A673 (cell line): ENCODE results near the gene GRHL3. TPM values are rescaled to one million over a fixed set of nuclear protein-coding genes. Genes with fewer than 3 reads are reported as not detected.

Source experiments
- BruUV-seq: library from RNA; stranded (reverse); fragments of 400-500 nt; replicated peaks from 2 replicates; lab custom pipeline; 2021; lab: Mats Ljungman, UMichigan
- CTCF ChIA-PET: fragments of 300-600 bp; sonication (Branson Sonifier 250); formaldehyde crosslinking; loops from one replicate; lab custom pipeline; 2022; ENCODE audit warnings: antibody characterized with exemption; lab: Charles Lee
- POLR2A ChIA-PET: fragments of 300-600 bp; sonication (Branson Sonifier 250); formaldehyde crosslinking; loops from one replicate; lab custom pipeline; 2022; ENCODE audit warnings: antibody characterized with exemption; ENCODE audit not compliant: low non-redundant PET; lab: Charles Lee
- DNase-seq: peaks from one replicate; pipeline ENCODE4 v3.0.0-alpha.2; 2015; ENCODE audit warnings: low spot score
- H3K27ac ChIP-seq: fragments of 200-600 bp; sonication (generic); 2 replicates; pipeline ENCODE4 v1.5.1; 2016; ENCODE audit warnings: mixed run types, low read depth, mild to moderate bottlenecking, mixed read lengths, antibody characterized with exemption, low read length; ENCODE audit not compliant: poor library complexity, severe bottlenecking
- H3K27me3 ChIP-seq: fragments of 200-600 bp; sonication (generic); replicated peaks from 2 replicates; pipeline ENCODE4 v1.6.1; 2017; ENCODE audit warnings: mixed run types, low read depth, mild to moderate bottlenecking, mixed read lengths, antibody characterized with exemption, low read length; ENCODE audit not compliant: insufficient read depth, poor library complexity
- H3K36me3 ChIP-seq: fragments of 200-600 bp; sonication (generic); 2 replicates; pipeline ENCODE4 v1.6.1; 2016; ENCODE audit warnings: mixed run types, mild to moderate bottlenecking, mixed read lengths, antibody characterized with exemption, low read length; ENCODE audit not compliant: insufficient read depth, poor library complexity, severe bottlenecking
- H3K4me1 ChIP-seq: fragments of 200-600 bp; sonication (generic); 2 replicates; pipeline ENCODE4 v1.6.1; 2017; ENCODE audit warnings: mixed run types, mild to moderate bottlenecking, mixed read lengths, antibody characterized with exemption, low read length; ENCODE audit not compliant: insufficient read depth, poor library complexity, severe bottlenecking
- H3K4me3 ChIP-seq: fragments of 200-600 bp; sonication (generic); 2 replicates; pipeline ENCODE4 v1.5.1; 2016; ENCODE audit warnings: low read depth, mixed run types, mild to moderate bottlenecking, mixed read lengths, low read length; ENCODE audit not compliant: poor library complexity, severe bottlenecking
- H3K9me3 ChIP-seq: fragments of 200-600 bp; sonication (generic); 2 replicates; pipeline ENCODE4 v1.6.1; 2016; ENCODE audit warnings: mixed run types, low read depth, mild to moderate bottlenecking, mixed read lengths, antibody characterized with exemption, low read length; ENCODE audit not compliant: poor library complexity, severe bottlenecking
- CTCF ChIP-seq: fragments of 300-800, 200-600 bp; sonication (generic); conservative IDR thresholded peaks from 2 replicates; pipeline ENCODE4 v1.5.1; 2017; ENCODE audit warnings: low read depth, mild to moderate bottlenecking, antibody characterized with exemption, low read length, moderate library complexity, mixed read lengths
- EZH2 ChIP-seq: fragments of 200-600 bp; sonication (generic); IDR thresholded peaks from 2 replicates; pipeline ENCODE4 v1.6.1; 2017; ENCODE audit warnings: borderline replicate concordance, low read depth, mild to moderate bottlenecking, mixed read lengths, antibody characterized with exemption, low read length; ENCODE audit not compliant: poor library complexity, severe bottlenecking
- intact Hi-C: fragments of 100-400 bp; cut with micrococcal nuclease; formaldehyde crosslinking; loops from one replicate; pipeline ENCODE4 v1.10.0; 2022; ENCODE audit not compliant: unreplicated experiment
- total RNA-seq: library from RNA; stranded (reverse); gene quantifications from 2 replicates; pipeline ENCODE4 v1.2.3, GENCODE V29; 2021

The GRHL3 gene
- total RNA-seq, 1 experiment from 2014 or later, result not detected

- H3K4me1 ChIP-seq, result no peaks in the 10 kb centered on the region
- TF ChIP-seq EZH2 (no peak), CTCF (no peak)
- no TSS peak for BruUV-seq
- H3K36me3 ChIP-seq, result no peaks in the 10 kb centered on the region
- DNase-seq, result no peak
- H3K27ac ChIP-seq, result no peak overlapping the region
- ChIA-PET POLR2A (no interaction called here), CTCF (no interaction called here)
- intact Hi-C loops, result no loop called here
- no peaks in the 10 kb centered on the region for H3K9me3 ChIP-seq
- no peak overlapping the region for H3K4me3 ChIP-seq
- no peaks in the 10 kb centered on the region for H3K27me3 ChIP-seq
Measured at GRCh38 chr1:24337455-24337854, 18.3 kb downstream of the GRHL3 start.

GRCh38 chr1:24338447-24338846 lies 19.3 kb downstream of the GRHL3 start:
- CTCF ChIA-PET, result no interaction called here
- H3K4me3 ChIP-seq, result no peak overlapping the region
- TF ChIP-seq EZH2 (no peak), CTCF (no peak)
- H3K27me3 ChIP-seq, result no peaks in the 10 kb centered on the region
- no peaks in the 10 kb centered on the region for H3K9me3 ChIP-seq
- no peak for DNase-seq
- H3K27ac ChIP-seq, result no peak overlapping the region
- intact Hi-C loops, result no loop called here
- no TSS peak for BruUV-seq
- H3K36me3 ChIP-seq, result no peaks in the 10 kb centered on the region
- POLR2A ChIA-PET, result no interaction called here
- H3K4me1 ChIP-seq, result no peaks in the 10 kb centered on the region

- ChIA-PET POLR2A (no interaction called here), CTCF (no interaction called here)
- Histone ChIP-seq H3K36me3 (no peaks in the 10 kb centered on the region), H3K27me3 (no peaks in the 10 kb centered on the region), H3K4me1 (no peaks in the 10 kb centered on the region), H3K9me3 (no peaks in the 10 kb centered on the region), H3K4me3 (no peak overlapping the region), H3K27ac (no peak overlapping the region)
- no peak for DNase-seq
- intact Hi-C loops, result no loop called here
- no TSS peak for BruUV-seq
- TF ChIP-seq EZH2 (no peak), CTCF (no peak)
Measured at GRCh38 chr1:24339996-24340395, 20.8 kb downstream of the GRHL3 start.
